ENCODE measurements around the gene SLC35B2.

The SLC35B2 gene

DNA sequence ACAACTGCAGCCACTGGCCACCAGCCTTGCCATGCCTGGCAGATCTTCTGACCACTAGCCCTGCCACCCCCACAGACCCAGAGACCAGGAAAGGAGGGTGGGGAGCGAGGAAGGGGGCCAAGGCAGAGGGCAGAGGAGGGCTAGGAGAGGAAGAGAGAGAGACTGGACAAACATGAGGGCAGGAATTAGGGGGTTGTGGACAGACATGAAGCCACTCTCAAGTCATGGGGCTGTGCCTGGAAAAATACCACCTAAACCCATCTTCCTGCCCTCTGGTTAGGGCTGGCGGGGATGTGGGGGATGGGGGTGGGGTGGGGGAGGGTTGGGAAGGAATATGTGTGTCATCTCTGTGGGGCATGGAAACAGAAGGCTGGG is 35.4 kb downstream of the SLC35B2 start:
- no peaks in the 10 kb centered on the region for H3K27me3 ChIP-seq (replicated peaks in 2 of 5; ENCODE audit: control insufficient read depth in 4 of 5, insufficient read depth in 5 of 5, low read length in 4 of 5)
- DNase-seq = no peak
- H3K4me1 ChIP-seq (ENCODE audit: control extremely low read depth in 1 of 4, control insufficient read depth in 4 of 4, insufficient read depth in 4 of 4, low read length in 3 of 4) = peaks cover 0 to 89% (median 79%) of the 10 kb centered on the region in 4 experiments
- no CpG with 5 or more reads among the region's 2 CpGs for WGBS (ENCODE audit: insufficient coverage)
- H3K9me3 ChIP-seq (ENCODE audit: control extremely low read depth in 1 of 5, control insufficient read depth in 4 of 5, insufficient read depth in 2 of 5, low read depth in 1 of 5, low read length in 4 of 5) = no peaks in the 10 kb centered on the region
- H3K36me3 ChIP-seq (ENCODE audit: control insufficient read depth in 4 of 4, insufficient read depth in 4 of 4, low read length in 3 of 4) = peaks cover 0 to under 1% (median 0%) of the 10 kb centered on the region in 4 experiments
- ChIA-PET CTCF (interaction anchor here (0.7 to 5.8 kb wide), 17 partner anchors 8 to 58 kb away, joined by 3 to 96 read pairs (median 4); partner anchors contain the start of gene HSP90AB1), POLR2A (interaction anchor here (0.7 to 2.4 kb wide), 2 partner anchors 25 to 42 kb away, joined by 4 to 9 read pairs; partner anchors contain the start of gene HSP90AB1)
- peak overlapping the region in 1 of 7 experiments; percentile 78 for H3K4me3 ChIP-seq (ENCODE audit: control insufficient read depth in 1 of 7, extremely low read depth in 1 of 7, insufficient read depth in 4 of 7, low read depth in 2 of 7, low read length in 6 of 7)
- no peak overlapping the region for H3K27ac ChIP-seq (ENCODE audit: insufficient read depth in 1 of 2, low read depth in 1 of 2, low read length in 2 of 2, poor library complexity in 1 of 2, severe bottlenecking in 2 of 2)

DNA sequence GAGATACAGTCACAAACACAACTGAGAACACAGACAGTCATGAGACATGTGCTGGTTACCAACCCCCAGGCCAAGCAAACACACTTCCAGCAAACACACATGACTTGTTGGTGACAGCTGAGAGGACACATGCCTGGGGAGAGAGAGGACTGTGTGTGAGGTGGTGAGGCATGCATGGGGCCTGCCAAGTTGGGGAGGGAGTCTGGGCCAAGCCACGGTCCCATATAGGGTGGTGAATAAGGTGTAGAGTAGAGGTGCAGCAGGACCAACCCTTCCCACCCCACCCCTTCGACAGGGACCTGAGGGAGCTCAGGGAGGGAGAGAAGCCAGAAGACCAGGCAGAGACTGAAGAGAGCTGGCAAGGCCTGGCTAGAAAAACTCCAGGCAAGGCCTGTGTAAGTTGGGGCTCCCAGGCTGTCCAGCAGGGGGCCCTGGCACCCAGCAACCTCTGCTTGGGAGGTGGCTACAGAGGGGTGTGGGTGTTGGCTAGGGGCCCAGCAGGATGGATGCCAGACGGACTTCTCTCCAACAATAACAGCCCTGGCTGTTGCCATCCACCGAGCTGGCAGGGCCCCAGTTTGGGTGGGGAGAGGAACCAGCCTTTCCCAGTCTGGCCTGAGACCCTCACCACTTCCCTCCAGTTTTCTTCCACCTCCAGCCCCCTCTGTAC is 35.9 kb downstream of the SLC35B2 start:
- H3K4me1 ChIP-seq (ENCODE audit: control extremely low read depth in 1 of 4, control insufficient read depth in 4 of 4, insufficient read depth in 4 of 4, low read length in 3 of 4) = peaks cover 0 to 89% (median 83%) of the 10 kb centered on the region in 4 experiments
- no peaks in the 10 kb centered on the region for H3K9me3 ChIP-seq (ENCODE audit: control extremely low read depth in 1 of 5, control insufficient read depth in 4 of 5, insufficient read depth in 2 of 5, low read depth in 1 of 5, low read length in 4 of 5)
- ChIA-PET CTCF (interaction anchor here (0.7 to 5.8 kb wide), 17 partner anchors 9 to 58 kb away, joined by 3 to 96 read pairs (median 4); partner anchors contain the start of gene HSP90AB1), POLR2A (interaction anchor here (2.4 kb wide), 1 partner anchor 26 kb away, joined by 9 read pairs; the partner anchor contains the start of gene HSP90AB1)
- WGBS (ENCODE audit: insufficient coverage) = no CpG with 5 or more reads among the region's 4 CpGs
- H3K27me3 ChIP-seq (replicated peaks in 2 of 5; ENCODE audit: control insufficient read depth in 4 of 5, insufficient read depth in 5 of 5, low read length in 4 of 5) = no peaks in the 10 kb centered on the region
- peak overlapping the region in 2 of 7 experiments; percentile 11 for H3K4me3 ChIP-seq (ENCODE audit: control insufficient read depth in 1 of 7, extremely low read depth in 1 of 7, insufficient read depth in 4 of 7, low read depth in 2 of 7, low read length in 6 of 7)
- DNase-seq = peak; percentile 89 to 93 (median 93)
- H3K27ac ChIP-seq (ENCODE audit: insufficient read depth in 1 of 2, low read depth in 1 of 2, low read length in 2 of 2, poor library complexity in 1 of 2, severe bottlenecking in 2 of 2) = no peak overlapping the region
- H3K36me3 ChIP-seq (ENCODE audit: control insufficient read depth in 4 of 4, insufficient read depth in 4 of 4, low read length in 3 of 4) = no peaks in the 10 kb centered on the region

- POLR2A ChIA-PET = interaction anchor here (2.4 kb wide), 1 partner anchor 26 kb away, joined by 9 read pairs; the partner anchor contains the start of gene HSP90AB1
- H3K27ac ChIP-seq (ENCODE audit: insufficient read depth in 1 of 2, low read depth in 1 of 2, low read length in 2 of 2, poor library complexity in 1 of 2, severe bottlenecking in 2 of 2) = no peak overlapping the region
- no peaks in the 10 kb centered on the region for H3K27me3 ChIP-seq (replicated peaks in 2 of 5; ENCODE audit: control insufficient read depth in 4 of 5, insufficient read depth in 5 of 5, low read length in 4 of 5)
- H3K4me3 ChIP-seq (ENCODE audit: control insufficient read depth in 1 of 7, extremely low read depth in 1 of 7, insufficient read depth in 4 of 7, low read depth in 2 of 7, low read length in 6 of 7) = no peak overlapping the region
- H3K4me1 ChIP-seq (ENCODE audit: control extremely low read depth in 1 of 4, control insufficient read depth in 4 of 4, insufficient read depth in 4 of 4, low read length in 3 of 4) = peaks cover 0 to 85% (median 79%) of the 10 kb centered on the region in 4 experiments
- no peak for DNase-seq
- WGBS (ENCODE audit: insufficient coverage) = 100% methylated on average over 4 of the region's 4 CpGs
- CTCF ChIA-PET = interaction anchor here (0.7 to 5.8 kb wide), 14 partner anchors 8 to 57 kb away, joined by 3 to 96 read pairs (median 4); no protein-coding TSS in a partner anchor
- H3K9me3 ChIP-seq (ENCODE audit: control extremely low read depth in 1 of 5, control insufficient read depth in 4 of 5, insufficient read depth in 2 of 5, low read depth in 1 of 5, low read length in 4 of 5) = no peaks in the 10 kb centered on the region
- H3K36me3 ChIP-seq (ENCODE audit: control insufficient read depth in 4 of 4, insufficient read depth in 4 of 4, low read length in 3 of 4) = no peaks in the 10 kb centered on the region
Observed at GRCh38 chr6:44220913-44221290, 36.4 kb downstream of the SLC35B2 start.

DNA sequence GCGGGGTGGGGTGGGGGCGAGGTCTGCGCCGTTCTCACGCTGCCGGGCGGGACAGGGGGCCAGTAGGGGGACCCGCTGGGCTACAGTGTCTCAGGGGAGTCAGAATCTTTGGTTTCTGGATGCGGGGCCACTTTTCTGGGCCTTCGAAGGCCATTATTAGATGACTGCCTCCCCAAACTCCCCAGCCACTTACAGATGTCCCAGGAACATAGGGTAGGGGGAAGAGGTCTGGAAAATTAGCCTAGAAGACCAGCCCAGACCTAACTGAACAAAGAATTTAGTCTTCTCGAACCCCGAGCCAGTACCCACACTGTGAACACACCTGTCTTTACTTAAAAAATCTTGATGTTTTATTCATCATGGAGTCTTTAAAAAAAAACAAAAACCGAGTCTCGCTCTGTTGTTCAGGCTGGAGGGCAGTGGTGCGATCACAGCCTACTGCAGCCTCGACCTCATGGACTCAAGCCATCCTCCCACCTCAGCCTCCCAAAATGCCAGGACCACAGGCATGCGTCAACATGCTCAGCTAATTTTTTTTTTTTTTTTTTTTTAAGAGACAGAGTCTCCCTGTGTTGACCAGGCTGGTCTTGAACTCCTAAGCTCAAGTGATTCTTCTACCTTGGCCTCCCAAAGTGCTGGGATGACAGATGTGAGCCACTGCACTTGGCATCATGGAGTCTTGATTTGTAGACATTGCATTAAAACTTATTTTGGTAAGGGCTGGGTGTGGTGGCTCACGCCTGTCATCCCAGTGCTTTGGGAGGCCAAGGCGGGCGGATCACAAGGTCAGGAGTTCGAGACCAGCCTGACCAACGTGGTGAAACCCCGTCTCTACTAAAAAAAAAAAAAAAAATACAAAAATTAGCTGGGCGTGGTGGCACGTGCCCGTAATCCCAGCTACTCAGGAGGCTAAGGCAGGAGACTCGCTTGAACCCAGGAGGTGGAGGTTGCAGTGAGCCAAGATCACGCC is 37.2 kb downstream of the SLC35B2 start:
- WGBS (ENCODE audit: insufficient coverage) = 100% methylated on average over 5 of the region's 28 CpGs
- H3K36me3 ChIP-seq (ENCODE audit: control insufficient read depth in 4 of 4, insufficient read depth in 4 of 4, low read length in 3 of 4) = no peaks in the 10 kb centered on the region
- no peaks in the 10 kb centered on the region for H3K9me3 ChIP-seq (ENCODE audit: control extremely low read depth in 1 of 5, control insufficient read depth in 4 of 5, insufficient read depth in 2 of 5, low read depth in 1 of 5, low read length in 4 of 5)
- H3K27me3 ChIP-seq (replicated peaks in 2 of 5; ENCODE audit: control insufficient read depth in 4 of 5, insufficient read depth in 5 of 5, low read length in 4 of 5) = no peaks in the 10 kb centered on the region
- ChIA-PET POLR2A (interaction anchor here (0.6 to 2.4 kb wide), 5 partner anchors 14 to 44 kb away, joined by 3 to 9 read pairs (median 5); partner anchors contain the start of gene HSP90AB1), CTCF (interaction anchor here (1.0 to 2.8 kb wide), 8 partner anchors 14 to 102 kb away, joined by 3 to 9 read pairs (median 4); no protein-coding TSS in a partner anchor)
- peak overlapping the region in 2 of 7 experiments; percentile 51 to 75 for H3K4me3 ChIP-seq (ENCODE audit: control insufficient read depth in 1 of 7, extremely low read depth in 1 of 7, insufficient read depth in 4 of 7, low read depth in 2 of 7, low read length in 6 of 7)
- DNase-seq = no peak
- no peak overlapping the region for H3K27ac ChIP-seq (ENCODE audit: insufficient read depth in 1 of 2, low read depth in 1 of 2, low read length in 2 of 2, poor library complexity in 1 of 2, severe bottlenecking in 2 of 2)
- H3K4me1 ChIP-seq (ENCODE audit: control extremely low read depth in 1 of 4, control insufficient read depth in 4 of 4, insufficient read depth in 4 of 4, low read length in 3 of 4) = peaks cover 0 to 80% (median 72%) of the 10 kb centered on the region in 4 experiments

DNA sequence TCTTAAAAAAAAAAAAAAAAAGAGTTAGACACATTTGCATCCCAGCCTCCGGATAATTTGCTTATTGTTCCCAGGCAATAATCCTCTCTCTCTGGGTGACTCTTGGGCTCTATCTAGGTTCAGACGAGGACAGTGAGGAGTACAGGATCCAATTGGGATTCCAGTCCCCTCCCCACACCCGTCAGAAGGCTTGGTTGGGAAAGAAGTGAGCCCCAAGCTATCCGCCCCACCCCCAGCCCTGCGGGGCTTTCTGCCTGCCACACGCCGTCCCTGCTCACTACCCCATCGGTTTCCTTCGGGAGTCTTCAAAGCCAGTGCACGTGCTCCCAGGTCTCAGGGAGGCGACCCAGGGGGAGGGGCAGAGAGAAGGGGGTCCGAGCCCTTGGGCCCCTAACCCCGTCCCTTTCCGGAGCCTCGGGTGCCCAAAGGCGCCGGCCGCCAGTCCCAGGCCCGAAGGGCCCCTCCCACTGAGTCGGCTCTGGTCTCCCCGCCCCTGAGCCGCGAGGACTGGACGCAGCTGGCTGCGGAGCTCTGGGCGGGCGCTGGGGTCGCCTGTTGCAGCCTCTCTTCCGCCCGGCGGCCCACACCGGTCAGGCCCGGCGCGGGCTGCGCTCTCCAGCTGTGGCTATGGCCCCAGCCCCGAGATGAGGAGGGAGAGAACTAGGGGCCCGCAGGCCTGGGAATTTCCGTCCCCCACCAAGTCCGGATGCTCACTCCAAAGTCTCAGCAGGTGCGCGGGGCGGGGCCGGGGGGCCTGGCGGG is 38.1 kb downstream of the SLC35B2 start:
- Histone ChIP-seq H3K36me3 (ENCODE audit: control insufficient read depth in 4 of 4, insufficient read depth in 4 of 4, low read length in 3 of 4) (no peaks in the 10 kb centered on the region), H3K27me3 (replicated peaks in 2 of 5; ENCODE audit: control insufficient read depth in 4 of 5, insufficient read depth in 5 of 5, low read length in 4 of 5) (no peaks in the 10 kb centered on the region), H3K4me1 (ENCODE audit: control extremely low read depth in 1 of 4, control insufficient read depth in 4 of 4, insufficient read depth in 4 of 4, low read length in 3 of 4) (peaks cover 0 to 75% (median 64%) of the 10 kb centered on the region in 4 experiments), H3K4me3 (ENCODE audit: control insufficient read depth in 1 of 7, extremely low read depth in 1 of 7, insufficient read depth in 4 of 7, low read depth in 2 of 7, low read length in 6 of 7) (peak overlapping the region in 6 of 7 experiments; percentile 36 to 75 (median 58)), H3K9me3 (ENCODE audit: control extremely low read depth in 1 of 5, control insufficient read depth in 4 of 5, insufficient read depth in 2 of 5, low read depth in 1 of 5, low read length in 4 of 5) (no peaks in the 10 kb centered on the region), H3K27ac (ENCODE audit: insufficient read depth in 1 of 2, low read depth in 1 of 2, low read length in 2 of 2, poor library complexity in 1 of 2, severe bottlenecking in 2 of 2) (peak overlapping the region in 1 of 2 experiments; percentile 58)
- CTCF ChIA-PET = interaction anchor here (1.0 to 1.9 kb wide), 7 partner anchors 15 to 124 kb away, joined by 3 to 9 read pairs (median 4); no protein-coding TSS in a partner anchor
- POLR2A ChIA-PET = interaction anchor here (0.6 to 1.0 kb wide), 3 partner anchors 37 to 119 kb away, joined by 3 to 4 read pairs (median 3); no protein-coding TSS in a partner anchor
- WGBS (ENCODE audit: insufficient coverage) = 0% methylated on average over 21 of the region's 45 CpGs
- DNase-seq = peak in 2 of 3 donors; percentile 59 to 74

All from common myeloid progenitor, CD34-positive (primary cell).